GM21381 (cell line): ENCODE results near the gene MYO9A.
"Not testable (repeated sequence)": the region's sequence is repeated elsewhere in the genome, so short reads cannot be mapped to it uniquely, and the experiment has no call there.

Experiments used
- ATAC-seq: cut with Tn5 transposase; IDR thresholded peaks from one replicate; pipeline ENCODE4 v1.9.1; 2021; ENCODE audit warnings: mild to moderate bottlenecking, moderate library complexity; ENCODE audit not compliant: unreplicated experiment

MYO9A gene

DNA sequence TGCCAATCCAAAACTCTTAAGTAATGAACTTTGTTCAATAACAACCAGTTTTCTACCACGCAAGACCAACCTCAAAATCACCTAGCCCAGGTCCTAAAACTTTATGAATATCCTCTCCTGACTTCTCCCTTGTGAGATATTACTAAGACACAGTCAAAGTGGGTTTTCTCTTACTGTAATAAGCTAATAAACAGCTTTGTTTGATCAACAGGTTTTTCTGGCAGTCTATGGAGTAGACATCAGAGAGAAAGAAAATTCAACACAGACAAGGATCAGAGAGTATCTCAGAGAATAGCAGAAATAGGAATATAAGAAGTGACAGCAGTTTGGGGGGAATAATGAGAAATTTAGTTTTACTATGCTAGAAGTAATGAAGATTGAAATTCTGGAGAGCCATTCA, 228.0 kb downstream of the MYO9A start:
- ATAC-seq, result no peak

DNA sequence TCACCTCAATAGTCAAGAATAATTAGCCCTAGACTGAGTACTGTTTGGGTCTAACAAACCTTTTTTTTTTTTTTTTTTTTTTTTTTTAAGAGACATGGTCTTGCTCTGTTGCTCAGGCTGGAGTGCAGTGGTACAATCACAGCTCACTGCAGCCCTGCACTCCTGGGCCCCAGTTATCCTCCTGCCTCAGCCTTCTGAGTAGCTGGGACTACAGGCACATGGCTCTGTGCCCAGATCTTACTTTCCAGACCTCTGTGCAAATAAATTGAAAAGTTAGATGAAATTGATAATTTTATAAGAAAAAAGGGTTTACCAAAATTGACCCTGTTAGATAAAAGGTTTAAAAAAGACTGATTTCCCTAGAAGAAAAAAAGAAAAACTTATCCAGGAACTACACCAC, 228.6 kb downstream of the MYO9A start:
- ATAC-seq, result no peak

DNA sequence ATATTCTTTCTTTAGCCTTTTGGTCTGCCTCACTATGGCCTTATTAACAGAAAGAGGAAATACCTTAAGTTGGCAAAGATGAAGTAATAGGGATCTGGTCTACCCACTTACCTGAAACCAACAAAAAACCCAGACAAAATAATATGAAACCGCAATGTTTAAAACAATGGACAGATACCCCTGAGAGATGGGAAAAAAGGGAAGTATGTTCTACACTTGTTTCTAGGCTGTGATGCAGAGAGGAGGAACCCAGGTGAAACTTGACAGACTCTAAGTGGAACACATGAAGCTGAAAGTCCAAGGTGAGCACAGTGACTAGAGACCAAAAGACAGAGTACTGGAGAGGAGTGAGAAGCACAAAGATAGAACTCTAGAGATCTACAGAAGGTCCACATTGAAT, 229.2 kb downstream of the MYO9A start:
- no peak for ATAC-seq

DNA sequence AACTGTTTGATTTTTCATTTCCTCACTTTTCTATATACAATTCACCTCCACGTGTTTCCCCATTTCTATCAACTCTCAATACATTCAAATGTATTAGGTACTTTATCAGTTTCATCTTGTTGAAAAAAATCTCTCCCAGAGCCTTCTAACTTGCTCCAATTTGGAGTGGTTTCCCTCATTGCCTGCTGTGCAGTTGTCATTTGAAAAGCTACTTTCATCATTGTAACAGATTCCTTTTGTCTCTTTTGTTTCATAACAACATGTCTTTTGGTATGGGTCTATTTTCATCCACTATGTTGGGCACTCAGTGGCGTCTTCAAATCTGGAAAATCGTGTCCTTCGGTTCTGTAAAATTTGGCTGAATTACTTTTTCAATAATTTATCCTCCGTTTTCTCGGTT, 232.6 kb downstream of the MYO9A start:
- ATAC-seq, result no peak

DNA sequence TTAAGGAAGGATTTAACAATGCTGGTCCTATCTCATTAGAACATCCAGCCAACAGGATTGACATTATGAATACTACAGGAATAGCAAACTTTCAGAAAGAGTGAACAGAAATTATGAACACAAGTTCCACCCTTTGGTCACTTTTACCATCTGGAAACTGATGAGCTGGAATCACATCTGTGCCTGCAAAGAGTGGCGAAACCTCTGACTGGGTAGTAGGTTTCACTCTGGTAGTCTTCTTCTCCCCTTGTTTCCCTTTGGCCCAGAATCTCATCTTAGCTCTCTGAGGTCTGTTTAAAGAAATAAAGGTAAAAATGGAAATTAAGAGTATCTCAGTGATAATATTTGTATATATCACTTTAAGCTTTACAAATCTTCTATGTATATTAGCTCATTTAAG, 234.5 kb downstream of the MYO9A start:
- ATAC-seq, result peak; percentile 69

DNA sequence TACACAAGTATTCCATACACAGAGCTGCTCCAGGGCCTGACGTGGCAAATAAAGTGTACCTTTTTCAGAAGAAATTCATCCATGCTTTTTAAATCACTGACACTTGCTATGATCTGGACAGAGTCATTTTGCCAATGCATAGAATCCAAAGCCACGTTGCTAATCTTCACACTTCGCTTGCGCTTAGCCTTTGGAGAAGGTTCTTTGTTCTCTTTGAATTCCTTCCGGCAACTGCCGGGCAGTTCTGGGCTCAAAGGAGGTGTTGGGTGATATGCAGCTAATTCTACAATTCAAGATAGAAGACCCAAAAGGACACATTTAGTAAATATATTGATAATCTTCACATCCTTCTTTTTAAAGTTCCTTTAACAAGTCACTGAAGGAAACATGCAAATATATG, 237.7 kb downstream of the MYO9A start:
- no peak for ATAC-seq

DNA sequence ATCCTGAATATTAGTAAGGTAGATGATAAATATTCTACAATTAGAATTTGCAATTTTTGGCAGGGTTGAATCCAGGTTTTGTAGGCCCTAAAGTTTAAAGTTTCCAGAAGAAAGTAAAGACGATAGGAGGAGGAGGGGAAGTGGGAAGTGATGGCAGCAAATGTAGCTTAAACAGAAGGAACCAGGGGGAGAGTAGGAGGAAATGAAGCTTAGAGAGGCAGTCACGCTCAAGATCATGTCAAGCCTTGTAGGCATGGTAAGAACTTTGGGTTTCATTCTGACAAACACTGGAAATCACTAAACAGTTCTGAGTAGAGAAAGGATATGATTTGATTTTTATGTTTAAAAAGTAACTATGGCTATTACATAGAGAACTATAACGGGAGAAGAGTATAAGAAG, 243.7 kb downstream of the MYO9A start:
- ATAC-seq, result no peak

DNA sequence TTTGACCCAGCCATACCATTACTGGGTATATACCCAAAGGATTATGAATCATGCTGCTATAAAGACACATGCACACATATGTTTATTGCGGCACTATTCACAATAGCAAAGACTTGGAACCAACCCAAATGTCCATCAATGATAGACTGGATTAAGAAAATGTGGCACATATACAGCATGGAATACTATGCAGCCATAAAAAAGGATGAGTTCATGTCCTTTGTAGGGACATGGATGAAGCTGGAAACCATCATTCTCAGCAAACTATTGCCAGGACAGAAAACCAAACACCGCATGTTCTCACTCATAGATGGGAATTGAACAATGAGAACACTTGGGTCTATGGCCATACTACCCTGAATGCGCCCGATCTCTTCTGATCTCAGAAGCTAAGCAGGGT, 259.7 kb downstream of the MYO9A start:
- ATAC-seq, result not testable (repeated sequence)

DNA sequence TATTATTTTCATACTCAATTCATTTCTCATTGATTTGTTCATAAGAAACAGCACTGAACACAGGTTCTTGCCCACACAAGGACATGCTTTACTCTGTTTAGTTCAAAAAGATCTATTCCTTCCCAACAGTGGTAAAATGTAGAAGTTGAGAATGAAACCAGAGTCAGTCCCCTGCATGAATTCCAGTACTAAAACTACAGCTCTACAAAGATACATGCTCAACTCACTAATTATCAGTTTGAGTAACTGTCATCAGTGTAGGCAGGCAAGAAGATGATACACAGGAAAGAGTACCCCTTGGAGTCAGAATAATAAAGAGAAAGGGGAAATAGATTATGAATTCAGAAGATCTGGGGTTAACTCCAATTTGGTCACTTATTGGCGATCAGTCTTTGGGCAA, 264.4 kb downstream of the MYO9A start:
- ATAC-seq, result no peak

DNA sequence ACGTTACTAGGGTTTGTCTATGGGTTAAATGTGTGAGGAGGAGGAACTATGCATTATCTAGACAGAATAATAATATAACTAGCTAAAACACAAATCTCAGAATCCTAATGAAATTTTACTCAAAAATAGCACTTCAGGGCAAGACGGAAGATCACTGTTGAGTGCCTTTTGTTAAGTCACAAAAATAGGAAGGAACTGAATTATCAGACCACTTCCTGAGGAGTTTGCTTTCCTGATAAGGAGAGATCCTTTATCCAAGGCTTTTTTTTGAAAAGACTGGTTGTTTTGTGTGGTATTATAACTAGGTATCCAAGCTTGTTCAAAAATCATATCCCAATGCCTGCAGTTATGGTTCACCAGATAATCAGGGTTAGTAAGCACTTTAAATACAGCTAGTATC, 273.0 kb downstream of the MYO9A start:
- ATAC-seq, result no peak

DNA sequence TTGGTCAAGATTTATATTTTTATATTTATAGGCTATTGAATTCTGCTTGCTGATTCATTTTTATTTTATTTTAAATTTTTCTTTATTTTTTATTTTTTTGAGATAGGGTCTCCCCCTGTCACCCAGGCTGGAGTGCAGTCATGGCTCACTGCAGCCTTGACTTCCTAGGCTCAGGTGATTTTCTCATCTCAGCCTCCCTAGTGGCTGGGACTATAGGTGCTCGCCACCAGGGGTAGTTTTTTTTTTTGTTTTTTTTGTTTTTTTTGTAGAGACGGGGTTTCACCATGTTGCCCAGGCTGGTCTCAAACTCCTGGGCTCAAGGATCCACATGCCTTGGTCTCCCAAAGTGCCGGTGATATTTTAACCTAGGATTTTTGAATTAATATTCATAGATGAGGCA, 276.4 kb downstream of the MYO9A start:
- ATAC-seq, result no peak

DNA sequence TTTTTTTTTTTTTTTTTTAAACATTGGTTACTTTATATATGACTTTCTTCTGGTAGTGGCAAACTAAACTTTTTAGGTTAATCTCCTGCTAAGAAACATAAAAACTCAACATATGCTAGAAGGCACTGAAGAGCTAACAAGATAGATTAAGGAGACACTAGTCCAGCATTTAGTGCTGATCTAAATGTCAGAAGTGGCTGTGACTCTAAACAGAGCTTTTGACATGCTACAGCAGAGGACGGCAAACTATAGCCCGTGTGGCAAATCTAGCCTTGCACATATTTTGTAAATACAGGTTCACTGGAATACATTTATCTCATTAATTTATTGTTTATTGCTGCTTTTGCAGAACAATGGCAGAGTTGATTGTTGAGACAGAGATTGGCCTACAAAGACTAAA, 287.0 kb downstream of the MYO9A start:
- ATAC-seq, result no peak

DNA sequence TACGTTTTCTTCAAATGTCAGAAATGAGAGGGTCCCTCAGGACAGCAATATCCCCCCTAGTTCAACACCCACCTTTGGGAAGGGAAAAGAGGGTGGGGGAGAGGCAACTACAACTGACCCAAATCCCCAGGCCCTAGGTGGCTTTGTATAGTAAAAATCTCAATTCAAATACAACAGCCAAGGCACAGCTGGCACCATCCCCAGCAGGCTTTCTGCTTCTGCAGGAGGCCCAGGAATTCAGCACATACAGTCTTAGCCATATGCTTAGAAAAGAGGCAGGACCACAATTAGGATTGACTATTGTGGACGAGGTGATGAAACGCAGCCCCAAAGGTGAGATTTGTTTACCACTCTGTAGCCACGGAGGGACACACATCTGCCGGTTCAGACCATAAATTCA, 291.8 kb downstream of the MYO9A start:
- ATAC-seq, result no peak

DNA sequence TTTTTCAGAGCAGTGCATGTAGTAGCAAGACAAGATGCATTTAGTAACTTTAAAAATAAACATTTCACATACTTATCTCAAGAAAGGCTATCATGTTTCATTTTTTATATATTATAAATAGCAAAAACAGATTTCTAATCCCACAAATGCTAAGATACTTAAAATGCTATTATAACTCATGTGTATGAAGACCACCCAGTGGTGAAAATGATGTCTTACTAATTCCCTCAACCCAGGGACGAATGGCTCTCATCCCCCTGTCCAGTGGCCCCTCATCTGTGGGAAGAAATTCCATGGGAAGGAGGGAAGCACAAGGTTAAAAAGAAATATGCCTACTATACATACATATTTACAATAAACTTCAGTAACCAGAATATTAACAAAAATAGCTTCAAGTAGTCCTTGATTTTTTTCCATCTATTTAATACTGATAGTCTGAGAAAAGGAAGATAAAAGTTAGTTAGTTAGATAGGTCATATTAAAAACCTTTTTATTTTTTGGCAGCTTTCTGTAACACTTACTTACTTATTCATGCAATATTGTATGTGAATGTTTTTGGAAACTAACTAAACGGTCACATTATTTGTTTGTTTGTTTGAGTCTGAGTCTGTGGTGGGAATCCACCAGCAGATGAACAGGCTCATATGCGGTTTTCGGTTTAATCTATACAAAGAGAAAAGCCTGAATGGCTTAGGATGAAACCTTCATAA, 292.8 kb downstream of the MYO9A start:
- no peak for ATAC-seq

DNA sequence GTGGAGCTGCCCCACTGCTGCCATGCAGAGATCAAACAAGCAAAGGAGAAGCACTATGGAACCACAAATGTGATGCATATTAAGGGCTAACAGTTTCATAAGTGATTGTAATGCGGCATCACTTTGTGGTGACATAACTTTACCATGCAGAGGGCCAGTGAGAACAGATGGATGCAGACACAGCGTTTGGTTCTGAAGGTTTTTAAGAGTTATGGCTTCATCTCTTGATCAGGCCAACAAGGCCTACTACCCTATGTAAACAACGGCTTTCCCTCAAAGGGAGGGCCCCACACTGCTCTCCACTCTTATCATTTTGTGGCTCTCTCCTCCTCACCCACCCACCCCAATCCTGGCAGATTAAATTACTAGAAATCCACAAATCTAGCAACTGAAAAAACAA, 294.1 kb downstream of the MYO9A start:
- ATAC-seq, result no peak

DNA sequence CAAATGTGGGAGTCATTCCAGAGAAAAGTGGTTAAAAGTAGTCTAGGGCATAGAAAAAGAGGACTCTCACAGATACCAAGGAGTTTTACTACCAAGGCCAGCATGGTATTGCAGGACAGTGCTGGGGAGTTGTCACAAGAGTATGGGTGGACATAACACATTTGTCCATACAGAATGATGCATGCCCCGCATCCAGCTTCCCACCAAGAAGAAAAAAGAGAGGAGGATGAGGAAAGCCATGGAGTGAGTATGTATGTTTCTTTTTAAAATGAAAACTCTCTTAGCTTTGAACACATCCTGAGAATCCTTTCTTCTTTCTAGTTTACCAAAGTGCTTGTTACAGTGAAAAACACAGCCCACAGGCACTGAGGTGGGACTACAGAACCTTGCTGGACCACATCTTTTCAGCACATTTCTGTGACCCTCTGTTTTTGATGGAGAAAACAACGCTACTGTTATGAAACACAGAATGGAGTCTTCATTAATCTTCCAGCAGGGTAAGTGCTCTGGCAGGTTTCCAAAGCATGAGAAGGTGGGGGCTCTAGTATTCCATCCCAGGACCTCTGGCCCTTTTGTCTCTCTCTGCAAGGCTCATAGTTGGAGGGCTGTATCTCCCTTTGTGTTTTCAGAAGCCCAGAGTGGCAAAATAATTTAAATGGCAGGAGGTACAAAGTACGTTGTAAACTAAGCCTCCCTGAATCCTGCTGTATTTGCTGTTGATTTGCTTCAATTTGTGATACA, 294.9 kb downstream of the MYO9A start:
- ATAC-seq, result no peak

DNA sequence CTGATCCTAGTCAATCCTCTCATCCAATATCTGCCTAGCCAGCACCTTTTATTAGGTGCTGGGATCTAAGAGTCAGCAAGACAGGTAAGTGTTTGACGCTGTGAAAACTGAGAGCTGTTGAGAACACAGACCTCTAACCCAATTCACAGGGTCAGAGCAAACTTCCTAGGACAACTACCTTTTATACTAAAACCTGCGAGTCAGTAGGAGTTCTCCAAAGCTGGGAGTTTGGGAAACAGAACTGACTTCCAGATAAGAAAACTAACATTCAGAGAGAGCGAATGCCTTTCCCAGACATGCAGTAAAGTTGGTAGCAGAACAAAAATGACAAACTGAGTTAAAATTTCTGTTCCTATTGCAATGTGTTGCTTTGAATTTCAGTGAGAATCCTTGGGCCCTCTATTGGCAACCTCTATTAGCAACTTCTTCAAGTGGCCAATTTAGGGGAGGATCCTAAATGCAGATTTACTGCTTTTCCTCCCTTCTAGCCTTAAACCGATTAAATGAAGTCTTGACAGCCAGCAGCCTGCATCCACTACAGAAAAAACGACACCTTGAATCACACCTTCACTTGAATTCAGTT, 296.3 kb downstream of the MYO9A start:
- no peak for ATAC-seq

DNA sequence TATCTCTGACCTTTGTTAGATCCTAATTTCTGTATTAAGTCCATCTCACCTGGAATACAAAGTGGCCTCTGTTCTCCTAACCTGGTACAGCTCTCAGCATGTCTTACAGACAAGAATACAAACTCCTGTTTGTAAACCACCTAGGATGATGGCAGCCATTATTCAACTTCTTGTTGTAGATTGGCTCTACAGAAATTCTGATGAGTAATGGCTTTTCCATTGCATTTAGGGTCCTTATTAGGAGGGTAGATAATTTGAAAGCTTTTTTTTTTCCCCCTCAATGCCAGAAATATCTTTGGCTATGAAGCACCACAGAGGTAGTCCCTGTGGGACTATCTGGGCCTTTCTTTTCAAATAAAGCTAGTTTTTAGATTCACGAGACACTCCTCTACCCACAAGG, 297.8 kb downstream of the MYO9A start:
- ATAC-seq, result no peak

DNA sequence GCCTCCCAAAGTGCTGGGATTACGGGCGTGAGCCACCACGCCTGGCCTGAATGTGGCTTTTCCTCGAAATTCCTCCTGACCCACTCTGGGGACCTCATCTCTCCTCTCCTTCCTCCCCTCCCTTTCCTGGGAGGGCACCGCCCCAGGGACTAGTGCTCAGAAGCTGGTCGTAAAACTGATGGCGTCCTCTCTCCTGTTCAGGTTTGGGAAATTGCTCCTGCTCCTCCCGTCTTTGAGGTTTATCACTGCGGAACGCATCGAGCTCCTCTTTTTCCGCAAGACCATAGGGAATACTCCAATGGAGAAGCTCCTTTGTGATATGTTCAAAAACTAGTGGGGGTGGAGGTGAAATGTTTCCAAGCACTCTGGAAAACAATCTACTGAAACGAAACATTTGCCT, 300.6 kb downstream of the MYO9A start:
- no peak for ATAC-seq

DNA sequence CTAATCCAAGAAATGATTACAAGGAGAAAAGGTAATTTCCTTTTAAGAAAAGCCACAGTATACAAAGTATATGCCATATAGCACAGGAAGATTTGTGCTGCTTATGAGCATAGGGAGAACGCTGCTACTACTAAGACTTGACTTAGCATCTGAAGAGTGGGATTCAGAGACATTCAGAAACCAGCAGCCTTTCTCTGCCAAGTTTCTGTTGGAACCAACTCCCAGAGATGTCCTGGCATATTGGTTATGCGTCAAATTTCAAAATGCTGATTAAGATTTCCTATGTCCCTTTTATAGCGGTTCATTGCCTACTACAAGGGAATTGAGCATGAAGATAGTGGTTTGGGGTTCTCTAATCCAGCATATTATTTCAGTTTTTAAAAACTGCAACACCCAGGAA, 302.6 kb downstream of the MYO9A start:
- no peak for ATAC-seq

DNA sequence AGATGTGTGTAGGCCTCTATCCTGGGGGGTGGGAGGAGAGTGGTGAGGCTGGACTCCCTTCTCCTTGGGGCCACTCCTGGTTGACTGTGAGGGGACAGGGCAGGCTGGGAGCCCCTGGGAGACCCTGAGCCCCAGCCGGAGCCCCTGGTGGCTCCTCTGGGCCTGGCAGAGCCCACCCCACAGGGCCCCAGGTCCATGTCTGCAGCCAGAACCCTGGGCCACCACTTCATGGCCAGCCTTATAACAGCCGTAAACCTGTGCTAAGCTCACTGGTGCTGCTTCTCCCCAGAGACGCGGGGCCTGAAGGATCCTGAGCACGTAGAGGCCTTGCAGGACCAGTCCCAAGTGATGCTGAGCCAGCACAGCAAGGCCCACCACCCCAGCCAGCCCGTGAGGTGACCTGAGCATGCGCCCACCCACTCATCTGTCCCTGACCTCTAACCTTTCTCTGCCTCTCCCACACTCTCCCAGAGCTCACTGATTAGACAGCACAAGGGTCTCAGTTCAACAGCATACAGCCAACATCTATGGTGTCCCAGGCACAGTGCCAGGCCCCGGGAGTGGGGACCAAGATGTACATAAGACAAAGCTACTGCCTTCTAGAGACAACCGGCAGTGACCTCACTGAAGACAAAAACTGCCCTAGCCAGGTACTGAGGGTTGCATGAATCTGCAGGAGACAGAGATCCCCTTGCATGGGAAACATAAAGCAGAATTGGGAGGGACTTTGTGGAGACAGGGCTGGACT, 304.1 kb downstream of the MYO9A start:
- no peak for ATAC-seq
